NCI-H2196 treated with DMSO at 0.1 percent for 48 hours (cell line): ENCODE results near the gene COX6A2.

ENCODE experiments used
- DNase-seq: peaks from one replicate; lab custom pipeline; 2025; ENCODE audit not compliant: unreplicated experiment; lab: John Stamatoyannopoulos, UW

COX6A2 gene

DNA sequence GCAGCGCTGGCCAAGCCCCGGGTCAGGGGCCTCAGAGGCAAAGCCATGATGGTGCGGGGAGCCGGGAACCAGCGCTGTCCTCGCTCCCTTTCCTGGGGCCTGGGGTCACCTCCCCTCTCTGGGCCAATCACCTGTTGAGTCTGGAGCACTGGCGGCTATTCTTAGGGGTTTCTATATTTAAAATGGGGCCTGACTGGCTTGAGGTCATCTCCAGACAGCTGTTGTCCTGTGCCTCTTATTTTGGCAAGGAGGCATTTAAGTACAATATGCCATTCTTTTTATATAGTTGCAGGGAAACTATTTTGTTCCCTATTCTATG lies at the start of gene COX6A2:
COX6A2 (minus strand) TSS at position 82 of the 319 bp plus-strand sequence; CDS start at position 47, 35 bp downstream.
- DNase-seq, result no peak

DNA sequence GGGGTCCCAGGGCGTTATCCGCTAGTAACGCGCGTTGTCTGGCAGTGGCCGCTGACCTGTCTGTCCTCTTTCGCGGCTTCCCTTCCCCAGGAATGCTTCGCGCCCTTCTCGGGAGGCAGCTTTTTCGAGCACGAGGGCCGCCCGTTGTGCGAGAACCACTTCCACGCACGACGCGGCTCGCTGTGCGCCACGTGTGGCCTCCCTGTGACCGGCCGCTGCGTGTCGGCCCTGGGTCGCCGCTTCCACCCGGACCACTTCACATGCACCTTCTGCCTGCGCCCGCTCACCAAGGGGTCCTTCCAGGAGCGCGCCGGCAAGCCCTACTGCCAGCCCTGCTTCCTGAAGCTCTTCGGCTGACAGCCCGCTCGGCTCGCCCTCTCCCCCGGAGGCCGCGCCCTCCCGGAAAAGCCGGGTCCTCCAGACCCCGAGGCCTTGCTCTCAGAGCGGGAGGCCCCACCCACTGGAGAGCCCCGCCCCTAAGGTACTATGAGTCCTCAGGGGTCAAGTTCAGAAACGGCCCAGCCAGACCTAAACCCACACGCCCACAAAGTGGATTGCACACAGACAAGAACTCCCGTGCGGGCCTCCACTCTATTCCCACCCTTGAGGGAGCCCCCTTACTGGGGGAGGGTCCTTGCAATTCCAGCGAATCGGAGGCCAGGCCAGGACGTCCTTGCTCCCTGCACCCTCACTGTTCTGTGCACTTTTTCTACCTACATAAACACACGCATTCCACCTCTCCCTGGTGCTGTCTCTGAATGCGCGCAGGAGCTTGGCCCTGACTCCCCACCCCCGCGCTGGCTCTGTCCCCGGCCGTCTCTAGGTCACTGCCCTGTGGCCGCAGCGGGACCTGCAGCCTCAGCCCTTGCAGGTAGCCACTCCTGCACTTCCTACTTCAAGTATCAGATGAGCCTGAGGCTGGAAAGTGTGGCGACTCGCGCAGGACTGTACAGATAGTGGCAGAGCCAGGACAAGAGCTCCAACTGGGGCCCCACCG lies 49.4 kb upstream of the COX6A2 start:
- DNase-seq, result no peak

DNA sequence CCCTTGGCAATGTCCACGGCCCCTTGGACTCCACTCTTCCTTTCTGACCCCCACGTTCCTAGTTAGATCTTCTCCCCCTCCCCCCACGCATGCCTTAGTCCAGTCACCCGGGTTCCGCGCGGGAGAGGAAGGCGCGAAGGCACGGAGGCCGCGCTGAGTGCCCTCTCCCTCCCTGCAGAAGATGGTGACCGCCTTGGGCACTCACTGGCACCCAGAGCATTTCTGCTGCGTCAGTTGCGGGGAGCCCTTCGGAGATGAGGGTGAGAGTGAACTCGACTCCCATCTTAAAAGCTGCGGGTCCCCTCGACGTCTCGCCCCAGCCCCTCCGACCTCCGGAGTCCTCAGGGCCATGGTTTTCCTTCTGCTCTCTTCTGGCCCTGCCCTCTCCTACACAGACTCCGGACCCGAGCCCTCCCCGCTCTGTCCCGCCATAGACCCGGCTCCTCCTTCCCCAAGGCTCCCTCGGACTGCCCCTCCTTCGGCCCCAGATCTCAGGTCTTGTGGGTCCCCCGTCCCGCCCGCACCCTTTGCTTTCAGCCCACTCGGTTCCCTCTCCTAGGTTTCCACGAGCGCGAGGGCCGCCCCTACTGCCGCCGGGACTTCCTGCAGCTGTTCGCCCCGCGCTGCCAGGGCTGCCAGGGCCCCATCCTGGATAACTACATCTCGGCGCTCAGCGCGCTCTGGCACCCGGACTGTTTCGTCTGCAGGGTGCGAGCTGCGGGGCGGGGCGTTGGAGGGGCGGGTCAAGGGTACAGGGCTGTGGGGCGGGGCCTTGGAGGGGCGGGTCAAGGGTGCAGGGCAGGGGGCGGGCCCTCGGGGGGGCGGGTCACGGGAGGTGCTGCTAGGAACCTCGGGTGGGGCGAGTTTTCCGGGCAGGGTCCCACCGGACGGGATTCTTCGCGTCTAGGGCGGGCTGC lies 48.4 kb upstream of the COX6A2 start:
- DNase-seq, result no peak

DNA sequence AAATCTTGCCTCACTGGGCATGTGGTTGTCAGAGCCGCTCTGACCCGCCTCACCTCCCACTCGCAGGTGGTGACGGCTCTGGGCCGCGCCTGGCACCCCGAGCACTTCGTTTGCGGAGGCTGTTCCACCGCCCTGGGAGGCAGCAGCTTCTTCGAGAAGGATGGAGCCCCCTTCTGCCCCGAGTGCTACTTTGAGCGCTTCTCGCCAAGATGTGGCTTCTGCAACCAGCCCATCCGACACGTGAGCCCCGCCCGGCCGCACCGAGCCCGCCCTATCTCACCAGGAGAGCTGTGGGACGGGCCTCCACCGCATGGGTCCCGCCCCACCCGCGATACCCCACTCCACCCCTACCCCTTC lies 47.8 kb upstream of the COX6A2 start:
- DNase-seq, result no peak

DNA sequence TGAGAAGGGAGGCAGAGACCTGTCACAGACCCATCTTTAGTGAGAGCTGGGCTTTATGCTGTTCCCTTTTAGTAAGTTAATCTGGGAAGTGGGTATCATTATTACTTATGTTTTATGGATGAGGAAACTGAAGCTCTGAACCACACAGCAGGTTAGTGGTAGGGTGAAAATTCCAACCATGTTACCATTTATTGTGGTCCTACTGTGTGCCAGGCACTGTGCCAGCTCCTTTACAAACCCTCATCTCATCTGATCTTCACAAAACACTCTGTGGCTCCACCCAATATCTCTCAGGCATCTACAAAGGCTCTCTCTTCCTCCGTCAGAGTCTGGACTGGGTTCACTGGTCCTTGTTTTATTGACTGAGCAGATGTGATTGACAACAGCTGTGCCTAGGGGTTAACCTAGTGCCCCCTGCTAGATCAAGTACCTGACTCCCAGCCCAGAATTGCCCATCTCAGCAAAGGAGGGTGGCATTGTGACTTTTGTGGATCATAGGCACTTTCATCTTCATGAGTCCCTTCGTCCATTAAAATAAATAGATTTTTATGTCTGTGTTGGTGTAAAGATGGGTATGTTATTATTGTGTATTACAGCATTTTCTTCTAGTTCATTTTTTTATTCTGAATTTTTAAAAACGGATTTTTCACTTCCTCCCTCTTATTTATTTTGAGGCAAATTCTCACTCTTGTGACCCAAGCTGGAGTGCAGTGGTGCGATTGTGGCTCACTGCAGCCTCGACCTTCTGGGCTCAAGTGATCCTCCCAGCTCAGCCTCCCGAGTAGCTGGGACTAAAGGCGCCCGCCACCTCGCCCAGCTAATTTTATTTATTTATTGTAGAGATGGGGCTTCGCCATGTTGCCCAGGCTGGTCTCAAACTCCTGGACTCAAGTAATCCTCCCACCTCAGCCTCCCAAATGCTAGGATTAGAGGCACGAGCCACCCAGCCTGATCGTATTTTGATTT lies 46.9 kb upstream of the COX6A2 start:
- no peak for DNase-seq

DNA sequence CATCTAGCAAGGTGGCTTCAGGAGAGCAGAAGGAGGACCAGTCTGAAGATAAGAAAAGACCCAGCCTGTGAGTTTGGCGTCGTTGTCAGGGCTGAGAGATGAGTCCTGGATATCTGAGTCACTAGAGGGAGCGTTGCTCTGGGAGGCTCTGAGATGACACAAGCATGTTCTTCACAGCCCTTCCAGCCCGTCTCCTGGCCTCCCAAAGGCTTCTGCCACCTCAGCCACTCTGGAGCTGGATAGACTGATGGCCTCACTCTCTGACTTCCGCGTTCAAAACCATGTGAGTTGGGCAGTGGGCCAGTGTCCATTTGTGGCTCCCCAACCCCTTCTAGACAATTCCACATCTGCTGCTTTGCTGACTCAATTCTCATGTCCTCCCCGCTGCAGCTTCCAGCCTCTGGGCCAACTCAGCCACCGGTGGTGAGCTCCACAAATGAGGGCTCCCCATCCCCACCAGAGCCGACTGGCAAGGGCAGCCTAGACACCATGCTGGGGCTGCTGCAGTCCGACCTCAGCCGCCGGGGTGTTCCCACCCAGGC lies 46.1 kb upstream of the COX6A2 start:
- DNase-seq, result no peak

DNA sequence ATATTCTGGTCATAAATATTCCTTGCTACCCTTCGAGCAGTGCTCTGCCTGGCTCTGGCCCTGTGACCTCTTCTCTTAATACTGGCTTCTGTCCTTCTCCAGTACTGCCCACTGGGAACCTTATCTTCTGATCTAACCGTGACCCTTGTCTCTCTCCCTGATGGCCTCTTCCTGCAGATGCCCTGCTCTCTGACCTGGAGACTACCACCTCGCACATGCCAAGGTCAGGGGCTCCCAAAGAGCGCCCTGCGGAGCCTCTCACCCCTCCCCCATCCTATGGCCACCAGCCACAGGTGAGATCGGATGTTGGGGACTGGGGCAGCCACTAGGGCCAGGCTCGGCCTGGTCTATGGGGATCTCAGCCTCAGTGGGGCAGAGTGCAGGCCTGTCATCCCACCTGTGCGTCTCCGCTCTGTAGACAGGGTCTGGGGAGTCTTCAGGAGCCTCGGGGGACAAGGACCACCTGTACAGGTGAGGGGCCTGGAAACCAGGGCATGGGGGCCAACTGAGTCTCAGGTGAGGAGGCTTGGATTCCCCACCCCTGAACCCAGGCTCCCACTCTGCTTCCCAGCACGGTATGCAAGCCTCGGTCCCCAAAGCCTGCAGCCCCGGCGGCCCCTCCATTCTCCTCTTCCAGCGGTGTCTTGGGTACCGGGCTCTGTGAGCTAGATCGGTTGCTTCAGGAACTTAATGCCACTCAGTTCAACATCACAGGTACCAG lies 45.3 kb upstream of the COX6A2 start:
- no peak for DNase-seq

DNA sequence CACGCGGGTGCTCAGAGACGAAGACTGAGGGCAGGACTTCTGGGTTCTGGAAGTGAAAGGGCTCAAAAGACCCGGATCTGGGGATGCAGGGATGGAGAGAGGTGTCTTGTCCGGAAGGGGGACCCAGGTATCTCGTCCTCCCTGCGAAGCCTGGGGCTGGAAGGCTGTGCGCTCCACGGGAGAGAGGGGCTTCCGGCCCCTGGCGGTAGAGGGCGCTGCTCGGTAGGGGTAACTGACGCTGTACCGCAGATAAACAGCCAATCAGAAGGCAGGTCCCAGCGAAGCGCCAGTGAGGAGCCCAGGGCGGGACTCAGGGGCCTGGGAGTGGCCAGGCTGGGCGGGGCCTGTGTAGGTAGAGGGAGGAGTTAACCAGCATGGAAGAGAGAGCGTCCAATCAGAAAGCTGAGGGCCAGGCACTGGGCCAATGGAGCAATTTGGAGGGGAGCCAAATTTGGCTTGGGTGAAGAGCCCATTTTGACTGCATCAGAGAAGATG lies 44.6 kb upstream of the COX6A2 start:
- peak; percentile 94 for DNase-seq

DNA sequence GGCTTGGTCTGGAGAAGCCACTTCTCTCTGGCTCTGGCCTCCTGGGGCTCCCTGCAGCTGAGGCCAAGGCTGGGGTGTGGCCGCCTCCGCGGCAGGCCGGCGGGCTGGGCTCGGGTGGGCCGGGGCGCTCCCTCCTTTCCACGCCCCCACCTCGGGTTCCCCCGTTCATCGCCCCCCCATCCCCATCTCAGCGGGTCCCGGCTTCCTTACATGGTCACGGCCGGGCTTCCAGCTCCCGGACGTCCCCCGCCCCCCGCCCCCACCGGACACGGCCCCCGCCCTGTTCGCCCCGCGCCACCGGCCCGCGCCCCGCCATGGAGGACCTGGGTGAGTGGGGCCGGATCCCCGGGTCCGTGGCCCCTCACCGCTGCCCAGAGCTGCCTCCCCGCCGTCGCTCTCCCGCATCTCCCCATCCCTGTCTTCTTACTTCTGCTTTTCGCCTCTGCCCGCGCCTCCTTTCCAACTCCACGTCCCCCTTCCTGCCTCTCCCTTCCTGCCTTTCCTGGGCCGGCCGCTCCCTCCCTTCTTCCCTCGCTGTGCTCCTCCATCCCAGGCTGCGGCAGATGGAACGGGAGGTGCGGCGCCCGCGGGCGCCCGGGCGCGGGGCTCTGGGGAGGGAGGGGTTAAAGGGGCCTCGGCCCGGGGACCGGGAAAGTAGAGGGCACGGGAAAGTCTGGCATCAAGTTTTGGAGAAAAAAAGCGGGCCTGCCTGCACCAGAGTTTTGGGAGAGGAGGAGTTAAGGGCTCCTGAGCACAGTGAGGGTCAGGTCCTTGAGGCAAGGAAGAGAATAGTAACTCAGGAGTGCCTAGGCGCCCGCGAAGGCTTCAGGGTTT lies 43.9 kb upstream of the COX6A2 start, which contains the start of gene TGFB1I1:
TGFB1I1 (plus strand) TSS at position 278 of the 834 bp plus-strand sequence; CDS start at position 315, 37 bp downstream.
- DNase-seq, result no peak

DNA sequence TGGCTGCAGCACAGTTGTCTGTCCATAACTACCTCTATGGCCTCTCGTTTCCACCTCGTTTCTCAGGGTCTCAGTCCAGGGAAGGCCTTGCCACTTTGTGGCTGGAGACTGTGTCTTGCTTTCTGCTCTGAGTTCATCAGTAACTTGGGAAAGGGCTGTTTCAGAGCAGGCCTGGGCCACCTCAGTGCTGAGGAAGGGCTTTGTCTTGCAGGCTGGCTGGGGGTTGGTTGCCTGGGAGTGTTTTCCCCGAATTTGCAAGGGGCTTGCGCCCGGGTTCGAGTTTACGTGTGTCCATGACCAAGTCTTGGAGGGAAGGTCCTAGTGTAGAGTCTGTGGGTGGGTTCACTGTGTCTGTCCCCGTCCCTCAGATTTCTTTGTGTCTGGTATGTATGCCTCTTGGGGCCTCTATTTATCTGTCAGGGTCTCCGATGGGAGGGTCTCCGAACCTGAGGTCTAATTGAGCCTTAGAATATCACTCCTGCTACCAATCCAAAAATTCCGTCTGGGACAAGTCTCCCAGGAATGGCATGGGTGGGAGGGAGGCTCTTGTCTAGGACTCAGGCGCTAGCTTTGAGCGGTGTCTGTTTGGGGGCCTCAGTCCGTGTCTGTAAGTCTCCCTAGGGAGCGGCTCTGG lies 43.2 kb upstream of the COX6A2 start:
- no peak for DNase-seq

DNA sequence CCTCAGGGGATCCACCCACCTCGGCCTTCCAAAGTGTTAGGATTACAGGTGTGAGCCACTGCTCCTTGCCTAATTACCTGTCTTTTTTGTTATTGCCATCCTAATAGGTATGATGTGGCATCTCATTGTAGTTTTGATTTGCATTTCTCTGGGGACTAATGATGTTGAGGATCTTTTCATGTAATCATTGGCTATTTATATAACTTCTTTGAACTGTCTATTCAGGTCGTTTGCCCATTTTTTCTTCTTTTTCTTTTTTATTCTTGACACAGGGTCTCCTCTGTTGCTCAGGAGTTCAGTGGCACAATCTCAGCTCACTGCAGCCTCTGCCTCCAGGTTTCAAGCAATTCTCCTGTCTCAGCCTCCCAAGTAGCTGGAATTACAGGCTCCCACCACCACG lies 42.5 kb upstream of the COX6A2 start:
- no peak for DNase-seq

DNA sequence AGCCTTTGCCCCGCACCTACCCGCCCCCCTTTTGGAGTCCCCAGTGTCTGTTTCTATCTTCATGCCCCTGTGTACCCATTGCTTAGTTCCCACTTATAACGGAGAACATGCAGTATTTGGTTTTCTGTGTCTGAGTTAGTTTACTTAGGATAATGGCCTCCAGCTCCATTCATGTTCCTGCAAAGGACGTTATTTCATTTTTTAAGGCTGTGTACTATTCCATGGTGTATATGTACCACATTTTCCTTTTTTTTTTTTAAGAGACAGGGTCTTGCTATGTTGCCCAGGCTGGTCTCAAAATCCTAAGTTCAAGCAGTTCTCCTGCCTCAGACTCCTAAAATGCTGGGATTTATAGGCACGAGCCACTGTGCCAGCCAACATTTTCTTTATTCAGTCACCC lies 39.7 kb upstream of the COX6A2 start:
- DNase-seq, result no peak

DNA sequence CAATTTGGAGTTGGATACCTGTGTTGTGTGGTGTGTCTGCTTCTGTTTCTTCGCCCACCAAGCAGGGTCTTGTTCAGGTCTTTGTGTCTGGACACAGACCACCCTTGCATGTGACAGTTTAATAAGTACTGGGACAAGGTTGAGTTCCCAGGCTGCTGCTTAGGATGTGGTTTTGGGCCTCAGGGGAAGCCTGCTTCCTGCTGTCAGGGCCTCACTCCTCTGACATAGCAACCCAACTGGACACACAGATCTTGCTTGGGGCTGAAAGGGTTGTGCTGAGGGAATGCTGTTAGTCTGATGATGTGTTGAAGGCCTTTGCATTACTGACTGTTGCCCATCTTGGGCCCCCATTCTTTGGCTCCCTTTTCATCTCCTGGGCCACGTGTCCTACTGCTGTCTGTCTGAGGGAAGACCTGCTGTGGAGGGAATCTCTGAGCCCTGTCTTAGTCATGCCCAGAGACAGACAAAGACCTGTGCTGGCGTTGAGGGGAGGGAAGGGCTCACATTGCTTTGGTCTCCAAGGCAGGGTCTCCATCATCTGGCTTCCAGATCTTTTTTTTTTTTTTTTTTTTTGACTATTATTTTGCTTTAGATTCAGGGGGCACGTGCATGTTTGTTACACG lies 39.1 kb upstream of the COX6A2 start:
- DNase-seq, result no peak

DNA sequence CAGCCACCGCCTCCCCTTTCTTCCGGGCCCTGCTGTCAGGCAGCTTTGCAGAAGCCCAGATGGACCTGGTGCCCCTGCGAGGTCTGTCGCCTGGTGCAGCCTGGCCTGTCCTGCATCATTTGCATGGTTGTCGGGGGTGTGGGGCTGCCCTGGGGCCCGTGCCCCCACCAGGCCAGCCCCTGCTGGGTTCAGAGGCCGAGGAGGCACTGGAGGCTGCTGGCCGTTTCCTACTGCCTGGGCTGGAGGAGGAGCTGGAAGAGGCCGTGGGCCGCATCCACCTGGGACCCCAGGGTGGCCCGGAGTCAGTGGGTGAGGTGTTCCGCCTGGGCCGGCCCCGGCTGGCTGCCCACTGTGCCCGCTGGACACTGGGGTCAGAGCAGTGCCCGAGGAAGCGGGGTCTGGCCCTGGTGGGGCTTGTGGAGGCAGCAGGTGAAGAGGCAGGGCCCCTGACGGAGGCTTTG lies 38.3 kb upstream of the COX6A2 start:
- DNase-seq, result no peak

DNA sequence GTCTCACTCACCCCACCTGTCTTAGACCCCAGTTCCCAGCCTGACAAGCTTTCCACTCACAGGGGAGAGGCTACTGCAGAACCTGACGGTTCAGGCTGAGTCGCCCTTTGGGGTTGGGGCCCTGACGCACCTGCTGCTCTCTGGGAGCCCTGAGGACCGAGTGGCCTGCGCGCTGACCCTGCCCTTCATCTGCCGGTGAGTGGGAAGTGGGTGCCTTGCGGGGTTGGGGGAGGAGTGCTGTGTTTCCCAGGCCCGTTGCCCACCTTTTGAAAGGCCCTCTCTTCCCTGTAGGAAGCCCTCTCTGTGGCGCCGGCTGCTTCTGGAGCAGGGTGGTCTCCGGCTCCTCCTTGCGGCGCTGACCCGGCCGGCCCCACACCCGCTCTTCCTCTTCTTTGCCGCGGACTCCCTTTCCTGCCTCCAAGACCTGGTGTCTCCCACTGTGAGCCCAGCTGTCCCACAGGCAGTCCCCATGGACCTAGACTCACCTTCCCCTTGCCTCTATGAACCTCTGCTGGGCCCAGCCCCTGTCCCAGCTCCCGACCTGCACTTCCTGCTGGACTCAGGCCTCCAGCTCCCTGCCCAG lies 37.7 kb upstream of the COX6A2 start:
- DNase-seq, result no peak

DNA sequence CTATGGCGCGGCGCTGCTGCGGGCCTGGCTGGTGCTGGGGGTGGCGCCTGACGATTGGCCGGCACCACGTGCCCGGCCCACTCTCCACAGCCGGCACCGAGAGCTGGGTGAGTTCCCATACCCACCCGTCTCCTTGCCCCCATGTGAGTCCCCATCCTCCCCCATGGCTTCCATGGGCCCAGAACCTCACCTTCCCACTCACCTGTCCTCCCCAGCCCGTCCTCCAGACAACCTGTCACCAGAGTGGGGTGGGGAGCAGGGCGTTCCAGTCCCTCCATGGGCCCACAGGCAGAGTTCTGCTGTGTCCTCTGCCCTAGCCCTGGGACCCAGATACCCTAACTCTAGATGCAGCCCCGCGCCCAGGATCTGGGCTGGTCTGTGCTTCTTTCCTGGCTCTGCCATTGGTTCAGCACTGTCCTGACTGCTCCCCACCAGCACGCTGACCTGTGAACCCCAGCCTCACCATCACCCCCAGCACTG lies 36.7 kb upstream of the COX6A2 start:
- no peak for DNase-seq

DNA sequence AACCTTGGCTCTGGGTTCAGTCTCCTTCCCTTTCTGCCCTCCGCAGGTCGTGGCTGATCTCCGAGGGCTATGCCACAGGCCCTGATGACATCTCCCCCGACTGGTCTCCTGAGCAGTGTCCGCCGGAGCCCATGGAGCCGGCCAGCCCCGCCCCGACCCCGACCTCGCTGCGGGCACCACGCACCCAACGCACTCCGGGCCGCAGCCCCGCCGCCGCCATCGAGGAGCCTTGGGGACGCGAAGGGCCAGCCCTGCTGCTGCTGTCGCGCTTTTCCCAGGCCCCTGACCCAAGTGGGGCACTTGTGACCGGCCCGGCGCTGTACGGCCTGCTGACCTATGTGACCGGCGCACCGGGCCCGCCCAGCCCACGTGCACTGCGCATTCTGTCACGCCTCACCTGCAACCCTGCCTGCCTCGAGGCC lies 36.2 kb upstream of the COX6A2 start:
- no peak for DNase-seq
